HG03460 (cell line): ENCODE data around the gene HSD17B11.
A peak's percentile ranks its signal among the peaks of the same experiment; 100 is the strongest.
"Not testable (repeated sequence)": the region's sequence is repeated elsewhere in the genome, so short reads cannot be mapped to it uniquely, and the experiment has no call there.

Experiments used
- ATAC-seq: cut with Tn5 transposase; IDR thresholded peaks from one replicate; pipeline ENCODE4 v1.9.1; 2021; ENCODE audit not compliant: unreplicated experiment

The HSD17B11 gene

DNA sequence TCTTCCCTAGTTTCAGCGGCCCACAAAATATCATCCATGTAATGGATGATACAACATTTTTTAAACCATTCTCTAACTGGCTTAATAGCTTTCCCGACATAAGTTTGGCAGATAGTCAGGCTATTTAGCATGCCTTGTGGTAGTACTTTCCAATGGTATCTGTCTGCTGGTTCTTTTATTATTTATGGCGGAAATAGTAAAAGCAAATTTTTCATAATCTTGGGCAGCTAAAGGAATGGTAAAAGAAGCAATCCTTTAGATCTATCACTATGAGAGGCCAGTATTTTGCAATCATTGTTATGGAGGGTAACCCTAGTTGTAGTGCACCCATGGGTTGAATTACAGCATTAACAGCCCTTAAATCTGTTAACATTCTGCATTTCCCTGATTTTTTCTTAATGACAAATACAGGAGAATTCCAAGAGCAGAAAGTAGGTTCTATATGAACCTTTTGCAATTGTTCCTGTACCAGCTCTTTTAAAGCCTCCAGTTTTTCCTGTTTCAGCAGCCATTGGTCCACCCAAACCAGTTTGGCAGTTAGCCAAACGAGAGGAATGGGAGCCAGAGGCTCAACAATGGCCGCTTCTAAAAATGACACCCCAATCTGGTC, 14.3 kb upstream of the HSD17B11 start:
- ATAC-seq, result no peak

DNA sequence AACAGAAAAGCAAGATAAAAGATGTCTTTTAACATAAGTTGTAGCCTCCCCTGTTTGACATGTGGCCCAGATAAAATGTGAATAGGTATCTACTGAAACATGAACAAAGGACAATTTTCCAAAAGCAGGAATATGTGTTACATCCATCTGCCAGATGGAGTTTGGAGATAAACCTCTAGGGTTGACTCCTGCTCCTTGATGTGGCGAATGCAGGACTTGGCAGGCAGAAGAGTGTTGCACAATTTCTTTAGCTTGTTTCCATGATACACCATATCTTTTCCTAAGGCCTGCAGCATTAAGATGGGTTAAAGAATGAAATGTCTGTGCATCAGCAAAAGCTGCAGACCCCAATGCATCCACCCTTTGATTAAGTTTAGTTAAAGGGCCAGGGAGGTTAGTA, 12.7 kb upstream of the HSD17B11 start:
- ATAC-seq, result not testable (repeated sequence)

DNA sequence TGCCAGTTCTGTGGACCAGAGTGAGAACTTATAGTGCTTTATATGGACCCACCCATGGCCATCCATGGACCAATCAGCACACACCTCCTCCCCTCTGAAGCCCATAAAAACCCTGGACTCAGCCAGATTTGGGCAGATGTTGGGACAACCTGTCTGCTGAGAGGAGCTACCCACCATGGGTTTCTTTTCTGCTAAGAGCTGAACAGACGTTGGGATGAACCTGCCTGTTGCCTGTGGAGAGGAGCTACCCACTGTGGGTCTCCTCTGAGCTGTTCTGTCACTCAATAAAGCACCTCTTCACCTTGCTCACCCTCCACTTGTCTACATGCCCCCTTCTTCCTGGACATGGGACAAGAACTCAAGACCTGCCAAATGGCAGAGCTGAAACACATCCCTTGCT, 9.0 kb upstream of the HSD17B11 start:
- ATAC-seq, result no peak

DNA sequence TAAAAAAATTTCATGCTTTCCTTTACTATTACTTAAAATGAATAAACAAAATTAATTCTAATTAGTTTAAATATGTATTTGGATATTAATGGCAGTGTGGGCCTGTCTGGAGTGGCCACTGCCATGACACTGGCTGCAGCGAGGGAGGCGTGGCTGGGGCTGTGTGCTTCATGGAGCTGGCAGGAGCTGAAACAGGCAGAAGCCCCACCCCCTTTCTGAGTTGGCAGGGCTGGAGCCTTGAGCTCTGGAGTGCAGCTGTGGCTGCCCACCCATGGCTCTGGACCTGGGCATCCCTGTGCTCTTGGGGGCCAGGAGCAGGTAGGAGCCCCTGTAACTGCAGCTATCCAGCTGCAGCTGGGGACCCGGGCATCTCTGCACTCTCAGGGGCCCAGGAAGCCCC, 8.2 kb upstream of the HSD17B11 start:
- ATAC-seq, result no peak

DNA sequence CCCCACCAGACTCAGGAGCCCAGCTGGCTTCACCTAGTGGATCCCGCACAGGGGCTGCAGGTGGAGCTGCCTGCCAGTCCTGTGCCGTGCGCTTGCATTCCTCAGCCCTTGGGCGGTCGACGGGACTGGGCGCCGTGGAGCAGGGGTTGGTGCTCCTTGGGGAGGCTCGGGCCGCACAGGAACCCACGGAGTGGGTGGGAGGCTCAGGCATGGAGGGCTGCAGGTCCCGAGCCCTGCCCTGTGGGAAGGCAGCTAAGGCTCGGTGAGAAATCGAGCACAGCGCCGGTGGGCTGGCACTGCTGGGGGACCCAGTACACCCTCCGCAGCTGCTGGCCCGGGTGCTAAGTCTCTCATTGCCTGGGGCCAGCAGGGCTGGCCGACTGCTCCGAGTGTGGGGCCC, 4.9 kb upstream of the HSD17B11 start:
- ATAC-seq, result not testable (repeated sequence)

DNA sequence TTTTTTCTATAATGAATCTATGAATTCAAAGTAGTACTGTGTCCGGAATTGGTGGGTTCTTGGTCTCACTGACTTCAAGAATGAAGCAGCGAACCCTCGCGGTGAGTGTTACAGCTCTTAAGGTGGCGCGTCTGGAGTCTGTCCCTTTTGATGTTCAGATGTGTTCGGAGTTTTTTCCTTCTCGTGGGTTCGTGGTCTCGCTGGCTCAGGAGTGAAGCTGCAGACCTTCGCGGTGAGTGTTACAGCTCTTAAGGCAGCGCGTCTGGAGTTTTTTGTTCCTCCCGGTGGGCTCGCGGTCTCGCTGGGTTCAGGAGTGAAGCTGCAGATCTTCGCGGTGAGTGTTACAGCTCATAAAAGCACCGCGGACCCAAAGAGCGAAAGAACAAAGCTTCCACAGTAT, 4.1 kb upstream of the HSD17B11 start:
- not testable (repeated sequence) for ATAC-seq

DNA sequence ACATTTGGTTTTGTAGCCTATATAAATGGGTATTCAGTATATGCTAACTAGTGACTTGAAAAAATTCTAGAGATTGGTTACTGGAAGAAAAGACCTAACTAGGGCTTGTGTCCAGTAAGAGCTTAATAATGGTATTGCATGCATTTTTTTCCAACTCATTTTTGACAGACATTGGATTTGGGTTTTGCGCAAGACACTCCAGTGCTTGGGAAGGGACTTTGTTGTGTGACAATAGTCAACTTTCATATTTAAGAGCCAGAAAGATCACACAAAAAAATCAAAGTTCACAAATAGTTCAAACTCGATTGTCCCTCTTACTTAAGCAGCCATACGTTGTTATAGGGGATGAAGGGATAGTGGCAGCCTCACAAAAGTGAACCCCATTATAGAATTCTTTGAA, 1.2 kb upstream of the HSD17B11 start:
- no peak for ATAC-seq

DNA sequence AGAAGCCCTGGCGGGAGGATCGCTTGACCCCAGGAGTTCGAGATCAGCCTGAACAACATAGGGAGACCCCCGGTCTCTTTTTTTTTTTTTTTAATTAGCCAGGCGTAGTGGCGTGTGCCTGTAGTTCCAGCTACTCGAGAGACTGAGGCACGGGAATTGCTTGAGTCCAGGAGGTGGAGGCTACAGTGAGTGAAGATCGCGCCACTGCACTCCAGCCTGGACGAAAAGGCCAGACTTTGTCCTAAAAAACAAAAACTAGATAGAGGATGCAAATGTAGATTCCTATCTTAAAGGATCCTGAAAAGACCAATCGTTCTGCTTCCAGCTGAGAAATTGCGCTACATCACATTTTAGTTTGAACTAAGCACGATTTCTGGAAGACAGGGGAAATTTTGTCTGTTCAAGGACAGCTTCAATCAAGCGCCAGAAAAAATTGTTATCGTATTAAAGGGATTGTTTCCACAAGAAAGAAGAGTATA, 627 bp upstream of the HSD17B11 start:
- peak; percentile 4 for ATAC-seq

DNA sequence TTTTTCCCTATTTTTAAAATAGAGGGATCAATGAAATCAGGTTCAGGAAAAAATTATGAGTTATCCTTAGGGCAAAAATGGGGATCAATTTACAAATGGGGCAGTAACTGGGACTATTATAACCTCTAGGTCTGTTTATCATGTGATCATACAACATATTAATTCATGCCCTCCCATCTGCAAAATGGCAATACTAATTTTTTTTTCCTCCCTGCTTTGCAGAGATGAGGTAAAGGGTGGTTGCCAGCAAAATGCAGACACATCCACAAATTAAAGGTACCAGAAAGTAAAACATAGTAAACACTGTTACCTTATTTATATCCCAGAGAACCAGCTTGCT, 467 bp downstream of the HSD17B11 start:
- no peak for ATAC-seq

DNA sequence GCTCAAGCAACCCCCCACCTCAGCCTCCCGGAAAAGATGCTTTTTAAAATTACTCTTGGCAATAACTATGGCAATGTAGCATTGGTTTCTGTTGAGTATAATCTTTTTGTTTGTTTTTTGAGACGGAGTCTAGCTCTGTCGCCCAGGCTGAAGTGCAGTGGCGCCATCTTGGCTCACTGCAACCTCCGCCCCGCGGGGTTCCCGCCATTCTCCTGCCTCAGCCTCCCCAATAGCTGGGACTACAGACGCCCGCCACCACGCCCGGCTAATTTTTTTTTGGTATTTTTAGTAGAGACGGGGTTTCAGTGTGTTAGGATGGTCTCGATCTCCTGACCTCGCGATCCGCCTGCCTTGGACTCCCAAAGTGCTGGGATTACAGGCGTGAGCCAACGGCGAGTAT, 933 bp downstream of the HSD17B11 start:
- not testable (repeated sequence) for ATAC-seq

DNA sequence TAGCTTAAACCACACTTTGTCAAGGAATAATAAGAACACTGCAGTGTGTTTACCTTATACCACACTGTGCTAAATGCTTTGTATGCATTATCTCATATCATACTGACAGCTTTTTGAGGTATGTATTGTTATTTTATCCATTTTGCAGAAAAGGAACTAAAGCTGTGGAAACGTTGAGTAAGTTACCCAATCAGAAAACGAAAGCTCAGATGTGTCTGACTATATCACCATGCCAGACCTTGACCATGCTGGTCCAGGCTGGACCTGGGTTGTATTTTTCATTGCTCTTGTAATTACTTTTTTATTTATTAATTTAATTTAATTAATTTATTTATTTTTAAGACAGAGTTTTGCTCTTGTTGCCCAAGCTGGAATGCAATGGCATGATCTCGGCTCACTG, 2.1 kb downstream of the HSD17B11 start:
- no peak for ATAC-seq

DNA sequence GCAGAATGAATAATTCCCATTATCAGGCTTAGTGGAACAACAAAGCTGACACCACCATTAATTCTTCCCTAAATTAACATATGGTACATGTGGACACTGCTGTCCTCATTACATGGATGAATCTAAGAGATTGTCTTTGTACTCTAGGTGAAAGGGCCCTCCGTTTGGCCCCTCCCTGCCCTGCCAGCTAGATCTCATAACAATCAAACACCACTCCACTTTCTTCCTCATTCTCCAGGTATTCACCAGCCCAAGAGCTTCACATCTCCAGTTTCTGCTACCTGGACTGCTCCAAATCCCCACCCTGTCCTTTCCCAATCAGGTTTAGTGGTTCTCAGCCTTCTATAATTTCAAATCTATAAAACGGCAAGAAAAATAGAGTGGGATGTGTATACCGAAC, 3.8 kb downstream of the HSD17B11 start:
- ATAC-seq, result no peak

DNA sequence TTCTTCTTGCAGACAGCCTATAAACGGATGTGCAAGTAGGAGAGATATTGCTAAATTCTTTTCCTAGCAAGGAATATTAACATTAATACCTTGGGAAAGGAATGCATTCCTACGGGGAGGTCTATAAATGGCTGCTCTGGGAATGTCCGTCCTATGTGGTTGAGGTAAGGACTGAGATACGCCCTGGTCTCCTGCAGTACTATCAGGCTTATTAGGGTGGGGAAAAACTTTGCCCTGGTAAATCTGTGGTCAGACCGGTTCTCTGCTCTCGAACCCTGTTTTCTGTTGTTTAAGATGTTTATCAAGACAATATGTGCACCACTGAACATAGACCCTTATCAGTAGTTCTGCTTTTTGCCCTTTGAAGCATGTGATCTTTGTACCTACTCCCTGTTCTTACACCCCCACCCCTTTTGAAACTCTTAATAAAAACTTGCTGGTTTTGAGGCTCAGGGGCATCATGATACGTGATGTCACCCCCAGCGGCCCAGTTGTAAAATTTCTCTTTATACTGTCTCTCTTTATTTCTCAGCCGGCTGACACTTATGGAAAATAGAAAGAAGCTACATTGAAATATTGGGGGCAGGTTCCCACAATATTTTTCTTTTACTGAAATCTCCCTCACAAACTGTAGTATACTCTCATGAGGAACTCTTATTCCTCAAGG, 6.4 kb downstream of the HSD17B11 start:
- ATAC-seq, result not testable (repeated sequence)

DNA sequence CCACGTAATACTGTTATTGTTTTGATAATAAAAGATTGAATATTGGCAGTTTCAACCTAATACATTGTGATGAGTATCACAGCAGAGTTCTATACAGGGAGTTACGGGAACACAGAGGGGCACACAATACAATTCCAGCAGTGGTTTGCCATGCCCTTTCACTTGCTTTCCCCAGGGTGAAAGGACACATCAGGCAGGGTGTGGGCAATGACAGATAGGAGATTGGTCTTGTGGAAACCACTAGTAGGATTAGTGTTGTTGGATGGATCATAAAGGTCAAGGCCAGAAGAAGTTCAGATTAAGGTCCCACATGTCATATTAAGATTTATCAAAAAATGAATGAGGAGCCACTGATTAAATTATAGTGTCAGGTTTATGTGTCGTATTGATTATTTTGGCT, 8.1 kb downstream of the HSD17B11 start:
- no peak for ATAC-seq

DNA sequence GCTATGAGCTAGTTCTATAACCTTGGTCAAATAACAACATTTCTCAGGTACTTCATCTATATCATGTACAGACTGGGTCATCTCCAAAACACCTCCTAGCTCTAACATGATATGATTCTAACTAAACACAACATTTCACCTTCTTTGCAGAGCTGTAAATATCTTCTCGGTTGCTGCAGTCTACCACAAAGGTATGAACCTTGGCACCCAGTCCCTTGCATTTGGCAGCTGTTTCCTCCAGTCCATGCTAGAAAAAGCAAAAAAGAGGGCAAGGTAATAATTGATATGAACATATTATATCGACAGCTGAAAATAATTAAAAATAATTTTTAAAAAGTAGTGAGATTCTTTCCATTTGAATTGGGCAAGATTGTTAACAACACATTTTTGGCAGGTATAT, 8.9 kb downstream of the HSD17B11 start:
- no peak for ATAC-seq

DNA sequence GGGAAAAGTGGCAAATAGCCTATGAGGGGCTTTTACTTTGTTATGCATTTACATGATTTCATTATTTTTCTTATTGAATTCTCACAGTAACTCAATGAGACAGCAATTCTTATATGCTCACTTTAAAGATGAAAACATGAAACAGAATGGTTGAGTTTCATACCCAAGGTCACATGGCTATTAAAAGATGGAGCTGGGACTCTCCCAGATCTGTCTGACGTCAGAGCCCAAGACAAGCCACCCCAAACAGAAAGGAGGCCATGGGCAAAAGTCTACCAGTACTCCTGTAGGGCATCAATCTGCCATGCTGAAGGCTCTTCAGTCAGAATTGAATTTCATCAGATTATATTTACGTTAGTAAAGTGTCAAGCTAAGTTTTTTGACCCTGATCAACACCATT, 13.2 kb downstream of the HSD17B11 start:
- no peak for ATAC-seq

DNA sequence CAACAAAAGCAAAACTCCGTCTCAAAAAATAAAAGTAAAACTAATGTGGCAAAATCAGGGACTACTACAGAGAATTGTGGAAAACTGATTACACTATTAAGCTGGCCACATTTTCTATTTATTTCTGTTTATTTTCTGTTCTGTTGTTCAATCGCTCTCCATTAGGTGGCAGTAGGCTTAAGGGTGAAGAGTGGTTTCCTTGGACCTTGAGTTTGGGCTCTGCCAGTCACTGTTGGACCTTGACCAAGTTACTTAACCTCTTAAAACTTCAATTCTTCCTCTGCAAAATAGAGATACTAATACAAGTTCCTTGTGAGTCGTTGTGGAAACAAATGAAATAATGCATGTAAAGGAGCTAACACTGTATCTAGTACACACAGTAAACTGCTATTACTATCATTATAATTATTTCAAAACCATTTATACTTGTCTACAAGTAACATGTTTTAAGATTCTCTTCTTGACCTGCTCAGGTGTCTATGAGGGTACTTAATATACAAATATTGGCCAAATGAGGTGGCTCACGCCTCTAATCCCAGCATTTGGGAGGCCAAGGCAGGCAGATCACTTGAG, 15.2 kb downstream of the HSD17B11 start:
- ATAC-seq, result peak; percentile 65

DNA sequence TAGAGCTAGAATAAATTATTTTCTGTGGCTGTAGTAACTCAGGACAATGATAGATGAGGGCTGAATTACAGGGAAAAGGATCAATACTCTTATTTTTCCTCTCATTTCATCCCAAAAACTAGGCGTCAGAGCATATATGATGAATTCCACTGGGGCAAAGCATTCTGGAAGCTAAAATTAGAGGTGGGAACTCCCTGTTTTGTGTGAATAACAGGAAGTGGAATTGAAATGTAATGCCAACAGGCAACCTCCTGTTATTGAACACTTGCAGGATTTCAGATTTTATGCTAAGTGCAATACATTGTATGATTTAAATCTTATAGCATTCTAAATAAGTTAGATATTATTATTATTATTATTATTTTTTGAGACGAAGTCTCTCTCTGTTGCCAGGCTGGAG, 20.9 kb downstream of the HSD17B11 start:
- ATAC-seq, result no peak

DNA sequence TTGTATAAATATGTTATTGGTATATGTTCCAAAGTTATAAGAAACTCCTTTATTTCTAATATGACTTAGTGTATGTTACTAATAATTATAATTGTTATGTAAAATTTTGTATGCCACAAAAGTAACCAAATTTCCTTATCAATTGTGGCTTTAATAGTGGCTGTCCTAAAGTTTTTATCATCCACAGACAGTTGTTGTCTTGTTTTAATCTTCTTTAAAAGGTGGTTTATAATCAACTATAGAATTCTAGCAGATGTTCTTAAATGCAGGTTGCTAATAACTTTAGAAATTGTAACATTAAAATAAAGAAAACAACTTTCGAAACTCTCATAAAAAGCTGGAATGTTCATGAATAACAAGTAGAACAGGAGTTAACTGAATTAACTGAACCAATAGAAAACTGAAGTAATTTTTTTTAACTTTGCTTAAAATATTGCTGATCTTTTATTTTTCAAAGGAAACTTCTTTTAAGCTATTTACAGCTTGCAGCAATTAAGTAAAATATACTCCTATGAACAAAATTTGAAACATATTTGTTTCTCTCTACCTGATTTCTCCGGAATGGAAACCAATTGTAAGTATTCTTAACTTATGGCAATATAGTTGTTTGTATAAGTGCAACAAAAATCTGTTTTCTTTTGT, 24.3 kb downstream of the HSD17B11 start:
- no peak for ATAC-seq

DNA sequence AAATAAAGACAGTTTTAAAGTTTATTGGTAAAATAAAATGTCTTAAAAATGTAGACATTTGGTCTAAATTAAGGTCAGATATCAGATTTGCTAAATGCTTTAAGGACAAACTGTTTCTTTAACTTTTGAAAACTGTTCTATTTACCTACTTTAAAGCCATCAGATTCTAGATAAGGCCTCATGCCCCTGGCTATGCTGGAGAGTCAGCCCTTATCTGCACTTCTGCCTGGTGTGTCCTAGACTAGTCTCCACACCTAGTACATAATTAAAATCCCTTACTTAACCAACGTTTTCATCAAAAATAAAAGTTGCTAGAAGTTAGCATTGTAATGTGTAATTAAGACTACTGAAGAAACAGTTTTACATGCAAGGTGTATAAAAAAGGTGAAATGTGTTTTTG, 25.6 kb downstream of the HSD17B11 start:
- ATAC-seq, result no peak

DNA sequence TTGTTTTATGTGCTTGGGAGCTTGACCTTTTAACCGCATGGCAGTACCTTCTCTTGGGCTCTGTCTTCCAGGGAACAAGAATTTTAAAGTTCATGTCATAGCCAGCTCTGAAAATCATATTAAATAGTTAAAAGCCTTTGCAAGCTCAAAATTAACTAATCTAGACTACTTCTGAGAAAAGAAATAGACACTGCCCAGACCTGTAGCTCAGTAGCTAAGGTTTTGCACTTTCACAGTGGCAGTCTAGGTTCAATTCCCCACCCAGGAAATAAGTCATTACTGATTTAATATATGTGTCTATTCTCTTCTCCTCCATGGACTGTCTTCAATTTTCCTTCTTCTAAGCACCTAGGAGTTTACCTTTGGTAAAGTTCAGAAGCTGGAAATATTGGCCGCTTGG, 27.4 kb downstream of the HSD17B11 start:
- ATAC-seq, result no peak

DNA sequence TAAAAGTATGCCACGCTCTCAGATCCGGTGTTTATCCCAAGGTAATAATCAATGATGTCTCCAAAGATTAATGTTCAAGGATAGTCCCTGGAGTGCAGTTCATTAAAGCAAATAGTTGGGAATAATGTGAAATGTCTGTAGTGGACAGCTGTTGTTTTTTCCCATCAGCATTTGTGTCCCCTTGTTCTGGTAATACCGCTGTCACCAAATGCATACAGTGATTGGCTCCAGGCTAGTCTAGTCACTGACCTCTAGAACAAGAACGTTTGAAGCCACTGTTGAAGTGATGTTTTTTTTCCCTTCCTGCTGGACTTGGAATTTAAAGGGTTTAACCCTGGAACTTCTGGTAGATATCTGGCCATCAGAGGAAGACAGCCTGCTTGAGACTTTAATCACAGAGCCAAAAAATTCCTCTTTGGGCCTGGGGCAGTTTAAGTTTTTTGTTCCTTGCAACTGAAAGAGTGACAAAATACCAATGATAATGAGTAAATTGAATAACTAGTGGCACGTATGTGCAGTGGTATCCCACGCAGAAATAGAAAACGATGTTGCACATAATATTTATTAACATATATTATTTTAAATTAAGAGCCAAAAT, 30.6 kb downstream of the HSD17B11 start:
- ATAC-seq, result no peak
